ENCODE results near the gene SERINC1.
A peak's percentile ranks its signal among the peaks of the same experiment; 100 is the strongest.
"Not testable (repeated sequence)": the region's sequence is repeated elsewhere in the genome, so short reads cannot be mapped to it uniquely, and the experiment has no call there.

Gene SERINC1

DNA sequence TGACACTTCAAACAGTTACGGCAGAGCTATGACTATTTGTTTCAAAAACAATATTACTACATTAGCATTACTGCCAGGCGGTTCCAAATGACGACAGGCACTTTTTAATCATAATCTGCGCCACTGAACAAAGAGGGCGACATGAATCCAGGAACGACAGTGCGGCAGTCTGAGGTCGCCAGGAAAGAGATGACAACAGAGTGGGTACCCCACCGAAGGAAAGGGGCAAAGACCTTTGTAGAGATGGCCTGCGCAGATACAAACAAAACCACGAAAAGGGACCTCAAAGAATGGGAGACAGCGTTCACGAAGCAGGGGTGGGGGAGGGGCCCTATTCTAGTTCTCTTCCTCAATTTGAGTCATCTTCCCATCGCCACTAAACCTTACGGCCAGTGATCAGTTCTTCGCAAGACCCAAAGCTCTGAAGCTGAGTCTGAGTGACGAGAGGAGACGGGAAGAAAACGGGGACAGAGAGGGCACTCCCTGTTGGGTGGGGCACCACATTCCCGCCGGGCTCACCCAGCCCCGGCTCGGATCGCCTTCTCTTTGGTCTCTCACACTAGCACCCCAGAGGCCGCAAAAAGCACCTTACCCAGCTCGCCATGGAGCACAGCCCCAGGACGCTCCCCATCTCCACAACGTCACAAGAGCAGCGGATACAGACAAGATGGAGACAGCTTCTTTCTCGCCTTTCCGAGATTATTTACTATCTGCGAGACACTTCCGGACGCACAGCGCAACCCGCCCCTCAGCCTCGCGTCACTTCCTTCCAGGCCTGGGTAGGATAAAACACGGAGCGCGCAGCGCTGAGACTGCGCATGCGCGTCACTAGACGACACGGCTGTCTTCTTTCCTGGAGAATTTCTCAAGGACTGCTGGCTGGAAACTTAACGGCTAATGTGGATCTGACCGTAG lies at the start of gene SERINC1:
TSS of gene SERINC1 (minus strand) at position 701 of the 915 bp plus-strand sequence. CDS start at position 631, 70 bp downstream.
- DNase-seq = peak; percentile 94

- no peak for DNase-seq
Measured at GRCh38 chr6:122511193-122511924, 39.8 kb upstream of the SERINC1 start.

DNA sequence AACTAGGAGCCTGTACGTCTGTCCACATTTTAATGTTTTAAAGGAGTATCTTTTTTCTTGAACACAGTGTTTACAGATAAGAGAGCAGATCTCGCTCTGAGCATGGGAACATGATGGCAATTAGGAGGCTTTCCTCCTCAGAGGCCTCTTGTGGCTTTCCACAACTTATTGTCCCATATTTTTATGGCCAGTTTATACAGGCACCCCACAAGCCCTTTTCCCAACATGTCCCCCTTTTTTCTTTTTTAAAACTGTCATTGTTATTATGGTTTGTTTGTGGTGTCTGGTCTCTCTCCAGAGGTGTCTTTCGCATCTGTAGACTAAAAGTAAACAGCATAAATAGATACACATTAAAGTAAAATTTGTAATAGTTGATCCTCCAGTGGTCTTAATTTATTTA lies 33.6 kb upstream of the SERINC1 start:
- not testable (repeated sequence) for DNase-seq

GRCh38 chr6:122501475-122501874 lies 29.9 kb upstream of the SERINC1 start:
- no peak for DNase-seq

DNA sequence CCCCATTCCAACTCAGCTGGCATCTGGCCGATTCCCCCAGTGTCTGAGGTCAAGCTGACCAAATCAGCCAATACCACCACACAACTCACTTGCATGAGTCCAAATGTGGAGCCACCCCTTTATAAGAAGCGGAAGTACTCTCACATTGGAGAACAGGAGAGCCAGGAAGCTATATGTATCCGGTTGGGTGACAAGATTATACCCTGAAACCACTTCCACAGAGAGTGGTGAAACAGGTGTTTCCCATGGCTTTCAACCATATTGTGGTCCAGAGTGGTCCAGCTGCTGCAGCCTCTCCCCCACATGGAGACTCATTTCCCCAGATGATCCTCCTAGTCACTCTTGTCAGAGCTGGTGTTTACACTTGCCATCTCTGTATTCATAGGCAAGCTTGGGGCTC lies 24.0 kb upstream of the SERINC1 start:
- no peak for DNase-seq

GRCh38 chr6:122494665-122495272 lies 23.2 kb upstream of the SERINC1 start:
- no peak for DNase-seq

DNA sequence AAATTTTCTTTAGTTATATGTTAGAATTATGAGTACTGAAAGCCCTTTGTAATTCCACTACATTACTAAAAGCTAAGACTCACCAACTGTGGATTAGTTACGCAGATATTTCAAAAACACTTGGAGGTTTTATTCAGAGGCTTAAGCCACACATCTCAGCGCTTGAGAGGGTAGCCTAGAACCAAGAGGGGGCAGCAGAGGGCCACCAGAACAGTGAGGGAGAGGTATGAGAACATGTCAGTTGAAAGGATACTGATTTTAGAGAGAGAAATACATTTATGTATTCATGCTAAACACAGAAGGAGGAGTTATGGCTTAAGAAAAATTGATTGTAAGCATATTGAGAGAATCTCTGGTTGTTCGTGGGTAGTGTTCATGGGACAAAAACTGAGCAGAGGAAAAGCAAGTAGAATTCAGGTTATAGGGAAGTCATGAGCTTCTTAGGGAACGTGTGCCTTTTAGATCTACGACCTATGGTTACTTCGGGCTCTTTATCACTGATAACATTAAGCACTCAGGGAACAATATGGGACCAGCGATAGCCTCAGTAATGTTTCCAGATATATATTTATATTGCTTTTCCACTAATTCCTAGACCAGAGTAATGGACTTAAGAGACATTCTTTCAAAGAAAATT lies 20.4 kb upstream of the SERINC1 start:
- peak; percentile 80 for DNase-seq

DNA sequence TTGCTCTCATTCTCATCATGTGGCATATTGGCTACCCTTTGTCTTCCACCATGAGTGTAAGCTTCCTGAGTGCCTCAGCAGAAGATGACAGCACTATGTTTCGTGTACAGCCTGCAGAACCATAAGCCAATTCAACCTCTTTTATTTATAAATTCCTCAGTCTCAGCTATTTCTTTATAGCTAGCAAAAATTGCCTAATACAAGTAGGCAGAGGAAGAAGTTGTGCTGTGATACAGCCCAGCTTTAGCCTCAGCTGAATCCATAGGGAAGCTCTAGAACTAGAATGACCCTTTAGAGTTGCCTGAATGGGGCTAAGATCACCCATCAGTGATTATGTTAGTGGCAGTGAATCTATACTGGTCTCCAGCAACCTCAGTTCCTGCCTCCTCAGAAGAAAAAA lies 19.0 kb upstream of the SERINC1 start:
- no peak for DNase-seq

GRCh38 chr6:122484760-122485159 lies 13.2 kb upstream of the SERINC1 start:
- no peak for DNase-seq

- no peak for DNase-seq
Measured at GRCh38 chr6:122482750-122483080, 11.1 kb upstream of the SERINC1 start.

DNA sequence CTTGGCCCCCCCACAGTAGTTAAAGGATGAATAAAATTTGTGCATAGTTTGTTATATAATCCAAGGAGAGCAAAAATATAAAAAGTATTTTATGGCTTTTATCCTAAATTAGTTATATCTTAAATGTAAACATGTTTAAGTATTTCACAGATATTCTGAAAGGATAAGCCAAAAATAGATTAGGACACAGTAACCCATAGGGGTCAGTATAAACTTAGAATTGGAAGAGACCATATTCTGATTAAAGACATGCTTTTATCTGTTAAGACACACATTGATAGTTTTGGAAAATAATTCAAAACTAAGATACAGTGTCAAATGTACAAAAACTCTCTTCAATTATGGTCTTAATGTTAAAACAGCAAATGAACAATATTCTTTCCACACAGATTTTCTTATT lies 4.5 kb upstream of the SERINC1 start:
- DNase-seq = no peak

DNA sequence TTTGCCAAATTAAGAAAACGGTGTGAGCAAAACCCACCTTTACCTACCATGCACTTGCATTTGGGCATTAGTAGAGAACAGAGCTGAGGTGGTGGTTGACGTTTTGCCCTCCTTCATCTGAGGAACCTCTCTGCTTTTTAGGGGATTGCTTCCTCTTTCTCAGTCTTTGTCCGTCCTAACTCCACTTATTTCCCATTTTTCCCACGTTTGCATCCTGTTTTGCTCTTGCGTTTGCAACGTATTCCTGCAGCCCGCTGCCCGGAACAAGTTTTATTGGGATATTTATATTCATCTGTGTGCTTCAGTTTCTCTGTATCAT lies 374 bp upstream of the SERINC1 start:
- no peak for DNase-seq

DNA sequence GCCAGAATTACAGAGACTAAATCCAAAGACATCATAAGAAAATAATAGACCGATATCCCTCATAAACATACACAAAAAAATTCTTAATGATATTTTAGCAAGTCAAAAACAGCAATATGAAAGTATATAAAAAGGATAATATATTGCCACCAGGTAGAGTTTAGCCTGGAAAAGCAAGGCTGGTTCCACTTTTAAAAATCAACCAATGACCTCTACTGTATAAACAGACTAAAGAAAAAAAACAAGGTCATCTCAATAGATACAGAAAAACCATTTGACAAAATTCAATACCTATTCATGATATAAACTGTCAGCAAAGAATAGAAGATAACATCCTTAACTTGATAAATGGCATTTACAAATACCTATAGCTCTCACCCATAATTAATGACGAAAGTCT lies 9.7 kb downstream of the SERINC1 start:
- DNase-seq = no peak

- DNase-seq = not testable (repeated sequence)
Measured at GRCh38 chr6:122459865-122460416, 11.7 kb downstream of the SERINC1 start.

DNA sequence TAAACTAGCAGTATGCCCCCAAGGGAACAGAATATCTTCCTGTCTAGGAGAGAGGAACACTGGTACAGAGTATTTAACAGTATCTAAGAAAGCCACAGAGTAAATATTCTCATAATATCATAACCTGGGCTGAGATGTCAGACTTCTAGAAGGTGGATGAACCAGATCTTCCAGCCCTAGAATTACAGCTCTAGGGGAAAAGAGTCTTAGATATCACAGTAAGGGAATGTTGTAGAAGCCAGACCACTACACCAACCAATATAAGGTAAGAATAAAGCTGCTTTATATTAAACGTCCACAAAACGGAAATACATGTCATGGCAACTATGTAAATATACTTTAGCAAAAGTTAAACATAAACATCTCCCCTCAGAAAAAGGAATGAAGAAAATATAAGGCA lies 12.4 kb downstream of the SERINC1 start:
- DNase-seq = no peak

DNA sequence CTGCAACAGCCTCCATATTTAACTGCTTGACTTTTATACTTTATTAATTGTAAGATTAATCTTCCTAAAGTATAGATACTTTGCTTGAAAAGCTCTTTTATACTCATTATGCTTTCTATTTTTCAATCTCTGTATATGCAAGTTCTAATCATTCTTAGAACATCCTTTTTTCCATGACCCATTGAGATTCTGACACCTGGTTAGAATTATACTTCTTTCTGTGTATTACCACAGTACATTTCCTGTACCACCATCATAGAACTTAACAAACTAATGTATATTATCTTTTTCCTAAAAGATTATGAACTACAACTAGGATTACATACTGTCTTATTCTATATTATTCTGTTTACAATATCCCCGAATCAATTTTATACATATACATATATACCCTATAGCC lies 13.5 kb downstream of the SERINC1 start:
- DNase-seq = no peak

- DNase-seq = not testable (repeated sequence)
Measured at GRCh38 chr6:122455116-122455515, 16.5 kb downstream of the SERINC1 start.

GRCh38 chr6:122454673-122455072 lies 16.9 kb downstream of the SERINC1 start:
- DNase-seq = no peak

GRCh38 chr6:122452509-122452908 lies 19.1 kb downstream of the SERINC1 start:
- DNase-seq = no peak

- DNase-seq = no peak
Measured at GRCh38 chr6:122449069-122449468, 22.5 kb downstream of the SERINC1 start.

- no peak for DNase-seq
Measured at GRCh38 chr6:122445274-122445673, 26.3 kb downstream of the SERINC1 start.

DNA sequence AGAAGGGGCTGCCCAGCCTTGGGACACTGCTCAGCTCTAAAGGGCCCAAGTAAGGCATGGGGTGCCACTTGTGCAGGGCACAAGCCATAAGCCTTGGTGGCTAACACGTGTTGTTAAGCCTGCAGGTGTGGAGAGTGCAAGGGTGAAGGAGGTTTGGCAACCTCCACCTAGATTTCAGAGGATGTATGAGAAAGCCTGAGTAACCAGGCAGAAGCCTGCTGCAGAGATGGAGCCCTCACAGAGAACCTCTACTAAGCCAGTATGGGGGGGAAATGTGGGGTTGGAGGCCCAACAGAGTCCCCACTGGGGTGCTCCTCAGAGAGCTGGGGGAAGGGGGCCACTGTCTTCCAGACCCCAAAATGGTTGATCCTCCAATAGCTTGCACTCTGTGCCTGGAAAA lies 32.6 kb downstream of the SERINC1 start:
- DNase-seq = no peak

DNA sequence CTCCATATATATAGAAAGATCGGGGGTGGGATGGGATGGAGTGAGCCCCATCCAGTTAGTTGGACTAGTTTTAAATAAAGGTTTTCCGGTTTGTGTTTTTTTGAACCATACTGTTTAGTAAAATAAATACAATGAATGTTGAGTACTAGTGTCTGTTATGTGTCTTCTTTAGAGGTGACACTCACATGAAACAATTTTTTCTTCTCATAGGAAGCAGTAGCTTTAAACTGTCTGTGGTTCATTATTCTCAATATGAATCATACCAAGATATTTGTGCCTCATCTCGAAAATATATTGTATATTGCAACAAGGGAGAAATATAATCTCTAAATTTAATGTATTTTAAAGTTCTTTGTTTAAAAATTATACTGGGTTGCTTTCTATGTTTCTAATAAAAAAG lies 38.8 kb downstream of the SERINC1 start:
- DNase-seq = no peak
